OCI-LY3 (cell line): ENCODE results near the gene BLTP2.

Experiments used
- H2AFZ ChIP-seq: fragments of 200-600, 300-600 bp; shearing (Covaris generic); 2 replicates; pipeline ENCODE4 v1.6.0; 2014; ENCODE audit warnings: antibody characterized with exemption, low read depth, low read length
- H3K27ac ChIP-seq: fragments of 200-600, 300-600 bp; sonication (generic); 2 replicates; pipeline ENCODE4 v1.5.1; 2014; ENCODE audit warnings: mild to moderate bottlenecking, low read length, moderate library complexity, mixed read lengths
- H3K27me3 ChIP-seq: fragments of 200-600, 300-600 bp; sonication (generic); 2 replicates; pipeline ENCODE4 v1.6.1; 2014; ENCODE audit warnings: low read depth, low read length, mixed read lengths
- H3K36me3 ChIP-seq: fragments of 200-600, 300-600 bp; sonication (generic); replicated peaks from 2 replicates; pipeline ENCODE3; 2014; ENCODE audit warnings: low read depth, low read length, mixed read lengths
- H3K4me1 ChIP-seq: fragments of 300-600, 200-600 bp; sonication (generic); 2 replicates; pipeline ENCODE4 v1.6.1; 2014; ENCODE audit warnings: low read length, mixed read lengths
- H3K4me2 ChIP-seq: fragments of 200-600, 300-600 bp; sonication (generic); 2 replicates; pipeline ENCODE4 v1.6.1; 2014; ENCODE audit warnings: low read length, mixed read lengths
- H3K4me3 ChIP-seq: fragments of 300-600, 200-600 bp; sonication (generic); 2 replicates; pipeline ENCODE4 v1.5.1; 2014; ENCODE audit warnings: antibody characterized with exemption, mild to moderate bottlenecking, low read length, moderate library complexity
- H3K79me2 ChIP-seq: fragments of 300-600, 200-600 bp; shearing (Covaris generic); 2 replicates; pipeline ENCODE4 v1.6.1; 2014; ENCODE audit warnings: mild to moderate bottlenecking, low read length, mixed read lengths
- H3K9ac ChIP-seq: fragments of 300-600, 200-600 bp; shearing (Covaris generic); 2 replicates; pipeline ENCODE4 v1.6.0; 2014; ENCODE audit warnings: mild to moderate bottlenecking, low read length, moderate library complexity
- H3K9me3 ChIP-seq: fragments of 200-600, 300-600 bp; shearing (Covaris generic); 2 replicates; pipeline ENCODE4 v1.6.1; 2014; ENCODE audit warnings: low read length, mixed read lengths; ENCODE audit not compliant: insufficient read depth
- H4K20me1 ChIP-seq: fragments of 200-600, 300-600 bp; sonication (generic); 2 replicates; pipeline ENCODE4 v1.6.1; 2016; ENCODE audit warnings: low read length, mixed read lengths; ENCODE audit not compliant: insufficient read depth
- EZH2phosphoT487 ChIP-seq: fragments of 200-600 bp; shearing (Covaris generic); IDR thresholded peaks from 2 replicates; pipeline ENCODE4 v1.6.1; 2018; ENCODE audit warnings: antibody characterized with exemption, mixed run types, low read depth
- TF ChIP-seq, protein P1 (sequence below): fragments of 200-600, 300-600 bp; sonication (generic); IDR thresholded peaks from 2 replicates; pipeline ENCODE4 v1.5.1; 2014; ENCODE audit warnings: antibody characterized with exemption, low read length, low read depth

Gene BLTP2

DNA sequence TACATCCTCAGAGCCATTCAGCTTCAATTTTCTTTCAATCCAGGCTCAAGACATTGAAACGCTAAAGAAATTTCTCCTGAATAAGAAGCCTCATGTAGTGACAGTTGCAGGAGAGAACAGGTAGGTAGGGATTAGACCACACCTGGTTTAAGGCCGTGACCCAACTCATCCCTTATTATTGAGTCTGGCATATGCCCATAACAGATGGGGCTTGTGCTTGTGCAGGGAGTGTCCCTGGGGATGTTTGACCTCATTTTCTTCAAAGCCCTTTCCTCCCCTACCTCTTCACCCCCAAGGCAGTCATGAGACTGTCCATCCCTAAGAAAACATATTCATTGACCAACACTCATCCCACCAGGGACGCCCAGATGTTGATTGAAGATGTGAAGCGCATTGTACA lies 41.3 kb upstream of the BLTP2 start:
- Histone ChIP-seq H3K9me3 (no peaks in the 10 kb centered on the region), H2AFZ (no peak overlapping the region), H4K20me1 (no peaks in the 10 kb centered on the region), H3K4me1 (no peaks in the 10 kb centered on the region), H3K4me2 (no peak overlapping the region), H3K27me3 (no peaks in the 10 kb centered on the region), H3K4me3 (no peak overlapping the region), H3K9ac (no peak overlapping the region), H3K27ac (no peak overlapping the region), H3K79me2 (no peaks in the 10 kb centered on the region), H3K36me3 (peaks cover 81% of the 10 kb centered on the region)
- TF ChIP-seq EZH2phosphoT487, result no peak
- TF ChIP-seq, protein P1, sequence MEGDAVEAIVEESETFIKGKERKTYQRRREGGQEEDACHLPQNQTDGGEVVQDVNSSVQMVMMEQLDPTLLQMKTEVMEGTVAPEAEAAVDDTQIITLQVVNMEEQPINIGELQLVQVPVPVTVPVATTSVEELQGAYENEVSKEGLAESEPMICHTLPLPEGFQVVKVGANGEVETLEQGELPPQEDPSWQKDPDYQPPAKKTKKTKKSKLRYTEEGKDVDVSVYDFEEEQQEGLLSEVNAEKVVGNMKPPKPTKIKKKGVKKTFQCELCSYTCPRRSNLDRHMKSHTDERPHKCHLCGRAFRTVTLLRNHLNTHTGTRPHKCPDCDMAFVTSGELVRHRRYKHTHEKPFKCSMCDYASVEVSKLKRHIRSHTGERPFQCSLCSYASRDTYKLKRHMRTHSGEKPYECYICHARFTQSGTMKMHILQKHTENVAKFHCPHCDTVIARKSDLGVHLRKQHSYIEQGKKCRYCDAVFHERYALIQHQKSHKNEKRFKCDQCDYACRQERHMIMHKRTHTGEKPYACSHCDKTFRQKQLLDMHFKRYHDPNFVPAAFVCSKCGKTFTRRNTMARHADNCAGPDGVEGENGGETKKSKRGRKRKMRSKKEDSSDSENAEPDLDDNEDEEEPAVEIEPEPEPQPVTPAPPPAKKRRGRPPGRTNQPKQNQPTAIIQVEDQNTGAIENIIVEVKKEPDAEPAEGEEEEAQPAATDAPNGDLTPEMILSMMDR, result no peak

DNA sequence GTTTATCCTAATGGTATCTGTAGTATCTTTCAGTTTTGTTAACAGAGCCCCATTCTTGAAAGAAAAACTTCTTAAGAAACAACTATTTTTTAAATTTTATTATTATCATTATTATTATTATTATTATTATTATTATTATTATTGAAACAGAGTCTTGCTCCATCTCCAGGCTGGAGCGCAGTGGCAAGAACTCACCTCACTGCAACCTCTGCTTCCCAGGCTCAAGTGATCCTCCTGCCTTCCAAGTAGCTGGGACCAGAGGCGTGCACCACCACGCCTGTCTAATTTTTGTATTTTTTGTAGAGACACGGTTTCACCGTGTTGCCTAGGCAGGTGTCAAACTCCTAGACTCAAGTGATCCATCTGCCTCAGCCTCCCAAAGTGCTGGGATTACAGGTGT lies 40.4 kb upstream of the BLTP2 start:
- Histone ChIP-seq H3K4me3 (no peak overlapping the region), H3K9me3 (no peaks in the 10 kb centered on the region), H3K36me3 (peaks cover 80% of the 10 kb centered on the region), H2AFZ (no peak overlapping the region), H3K27ac (no peak overlapping the region), H3K4me2 (no peak overlapping the region), H3K4me1 (no peaks in the 10 kb centered on the region), H4K20me1 (no peaks in the 10 kb centered on the region), H3K27me3 (no peaks in the 10 kb centered on the region), H3K9ac (no peak overlapping the region), H3K79me2 (no peaks in the 10 kb centered on the region)
- TF ChIP-seq, protein P1, result no peak
- TF ChIP-seq EZH2phosphoT487, result no peak

DNA sequence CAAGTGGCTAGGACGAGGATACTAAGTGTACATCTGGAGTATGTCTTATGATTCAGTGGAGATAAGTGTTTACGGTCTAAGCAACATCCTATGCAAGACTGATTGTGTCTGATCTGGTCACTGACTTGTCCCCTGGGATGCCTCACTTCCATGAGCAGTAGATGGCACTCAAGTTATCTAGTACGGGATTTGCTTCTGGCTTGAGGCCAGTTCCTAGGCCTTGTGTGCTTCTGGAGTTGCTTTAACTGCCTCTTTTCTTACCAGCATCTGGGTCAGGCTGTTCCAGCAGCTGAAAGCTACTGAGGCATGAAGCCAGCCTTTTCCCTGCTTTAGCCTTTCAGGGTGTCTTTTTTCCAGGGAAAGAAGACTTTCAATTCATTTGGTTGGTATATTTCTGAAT lies 40.0 kb upstream of the BLTP2 start:
- Histone ChIP-seq H3K36me3 (peaks cover 76% of the 10 kb centered on the region), H3K79me2 (no peaks in the 10 kb centered on the region), H3K4me2 (no peak overlapping the region), H2AFZ (no peak overlapping the region), H3K4me3 (no peak overlapping the region), H3K4me1 (no peaks in the 10 kb centered on the region), H3K27ac (no peak overlapping the region), H3K27me3 (no peaks in the 10 kb centered on the region), H4K20me1 (no peaks in the 10 kb centered on the region), H3K9ac (no peak overlapping the region), H3K9me3 (no peaks in the 10 kb centered on the region)
- TF ChIP-seq EZH2phosphoT487, result no peak
- TF ChIP-seq, protein P1, result no peak

DNA sequence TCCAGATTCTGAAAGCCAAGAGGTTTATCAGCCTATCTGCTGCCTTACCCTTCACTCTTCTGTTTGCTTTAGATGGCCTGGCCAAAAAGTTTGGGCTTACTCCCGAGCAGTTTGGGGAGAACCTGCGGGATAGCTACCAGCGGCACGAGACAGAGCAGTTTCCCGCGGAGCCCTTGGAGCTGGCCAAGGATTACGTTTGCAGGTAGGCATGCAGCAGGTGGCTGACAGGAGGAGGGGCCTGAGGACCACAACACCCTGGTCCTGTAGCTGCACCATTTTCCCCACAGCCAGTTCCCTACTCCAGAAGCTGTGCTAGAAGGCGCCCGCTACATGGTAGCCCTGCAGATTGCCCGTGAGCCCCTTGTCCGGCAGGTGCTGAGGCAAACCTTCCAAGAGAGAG lies 37.7 kb upstream of the BLTP2 start:
- no peak overlapping the region for H3K4me2 ChIP-seq
- no peaks in the 10 kb centered on the region for H3K79me2 ChIP-seq
- H3K27me3 ChIP-seq, result no peaks in the 10 kb centered on the region
- no peak overlapping the region for H3K27ac ChIP-seq
- H3K4me3 ChIP-seq, result no peak overlapping the region
- no peak overlapping the region for H3K9ac ChIP-seq
- no peaks in the 10 kb centered on the region for H4K20me1 ChIP-seq
- TF ChIP-seq, protein P1, result no peak
- no peak for TF ChIP-seq EZH2phosphoT487
- H3K4me1 ChIP-seq, result no peaks in the 10 kb centered on the region
- H2AFZ ChIP-seq, result no peak overlapping the region
- H3K9me3 ChIP-seq, result no peaks in the 10 kb centered on the region
- peaks cover 66% of the 10 kb centered on the region for H3K36me3 ChIP-seq
